ENCODE measurements around the gene KLHL40. TPM values are rescaled to one million over a fixed set of nuclear protein-coding genes. Genes with fewer than 3 reads are reported as not detected.

KLHL40 gene
- total RNA-seq, 2 donors from 2014 or later, result not detected

- peak overlapping the region; percentile 3 for H3K4me3 ChIP-seq
- H3K9me3 ChIP-seq, result no peaks in the 10 kb centered on the region
- peaks cover 17 to 33% of the 10 kb centered on the region in 2 donors for H3K4me1 ChIP-seq (ENCODE audit: control insufficient read depth in 1 of 2, low read depth in 2 of 2)
- peak; percentile 94 for DNase-seq (ENCODE audit: low spot score)
- H3K27ac ChIP-seq, result peak overlapping the region; percentile 82 to 84
- no peaks in the 10 kb centered on the region for H3K27me3 ChIP-seq (replicated peaks; ENCODE audit: insufficient read depth)
- no peak for TF ChIP-seq CTCF (IDR thresholded peaks at IDR 0.05)
- peak; percentile 97 for ATAC-seq (ENCODE audit: insufficient number of reproducible peaks, low FRiP score, low read depth)
- H3K36me3 ChIP-seq, result no peaks in the 10 kb centered on the region
Observed at GRCh38 chr3:42683875-42684598, 1.3 kb upstream of the KLHL40 start.

- peak overlapping the region; percentile 54 to 60 for H3K27ac ChIP-seq
- no peak for ATAC-seq (ENCODE audit: insufficient number of reproducible peaks, low FRiP score, low read depth)
Observed at GRCh38 chr3:42684632-42685362, 540 bp upstream of the KLHL40 start.

GRCh38 chr3:42685891-42686820 lies 819 bp downstream of the KLHL40 start:
- H3K4me1 ChIP-seq (ENCODE audit: control insufficient read depth in 1 of 2, low read depth in 2 of 2), result peaks cover 17 to 33% of the 10 kb centered on the region in 2 donors
- ATAC-seq (ENCODE audit: insufficient number of reproducible peaks, low FRiP score, low read depth), result no peak
- no peak overlapping the region for H3K27ac ChIP-seq
- no peak for TF ChIP-seq CTCF (IDR thresholded peaks at IDR 0.05)
- H3K4me3 ChIP-seq, result peak overlapping the region; percentile 61
- no peaks in the 10 kb centered on the region for H3K27me3 ChIP-seq (replicated peaks; ENCODE audit: insufficient read depth)
- no peak for DNase-seq (ENCODE audit: low spot score)
- no peaks in the 10 kb centered on the region for H3K9me3 ChIP-seq
- H3K36me3 ChIP-seq, result no peaks in the 10 kb centered on the region

More at GRCh38 chr3:42684632-42685362, 540 bp upstream of the KLHL40 start:
- H3K36me3 ChIP-seq, result no peaks in the 10 kb centered on the region
- no peak for DNase-seq (ENCODE audit: low spot score)
- TF ChIP-seq CTCF (IDR thresholded peaks at IDR 0.05), result no peak
- H3K27me3 ChIP-seq (replicated peaks; ENCODE audit: insufficient read depth), result no peaks in the 10 kb centered on the region
- no peak overlapping the region for H3K4me3 ChIP-seq
- peaks cover 17 to 33% of the 10 kb centered on the region in 2 donors for H3K4me1 ChIP-seq (ENCODE audit: control insufficient read depth in 1 of 2, low read depth in 2 of 2)
- no peaks in the 10 kb centered on the region for H3K9me3 ChIP-seq

GRCh38 chr3:42686832-42687650 lies 1.7 kb downstream of the KLHL40 start:
- no peak for TF ChIP-seq CTCF (IDR thresholded peaks at IDR 0.05)
- DNase-seq (ENCODE audit: low spot score), result no peak
- no peak for ATAC-seq (ENCODE audit: insufficient number of reproducible peaks, low FRiP score, low read depth)
- H3K27me3 ChIP-seq (replicated peaks; ENCODE audit: insufficient read depth), result no peaks in the 10 kb centered on the region
- peaks cover 17 to 33% of the 10 kb centered on the region in 2 donors for H3K4me1 ChIP-seq (ENCODE audit: control insufficient read depth in 1 of 2, low read depth in 2 of 2)
- H3K4me3 ChIP-seq, result no peak overlapping the region
- no peak overlapping the region for H3K27ac ChIP-seq
- no peaks in the 10 kb centered on the region for H3K9me3 ChIP-seq
- H3K36me3 ChIP-seq, result no peaks in the 10 kb centered on the region
